Parathyroid adenoma (tissue), 2 donors: ENCODE data around the gene CRMP1.

Experiments used
- H2AFZ ChIP-seq: fragments of 300-600 bp; sonication (generic); one replicate; pipeline ENCODE4 v1.7.0; 2017; ENCODE audit warnings: antibody characterized with exemption, mild to moderate bottlenecking
- H3K27ac ChIP-seq: fragments of 300-600 bp; sonication (generic); one replicate; pipeline ENCODE4 v1.7.0; 2017
- H3K27me3 ChIP-seq: fragments of 300-600 bp; sonication (generic); one replicate; pipeline ENCODE4 v1.7.0; 2017; ENCODE audit warnings: low read length; ENCODE audit not compliant: control insufficient read depth, insufficient read depth
- H3K36me3 ChIP-seq: fragments of 300-600 bp; sonication (generic); one replicate; pipeline ENCODE4 v1.7.0; 2017; ENCODE audit warnings: low read length; ENCODE audit not compliant: control insufficient read depth, insufficient read depth
- H3K4me1 ChIP-seq: fragments of 300-600 bp; sonication (generic); one replicate; pipeline ENCODE4 v1.7.0; 2017; ENCODE audit warnings: control low read depth
- H3K4me2 ChIP-seq: fragments of 300-600 bp; sonication (generic); one replicate; pipeline ENCODE4 v1.7.0; 2017; ENCODE audit warnings: low read length
- H3K4me3 ChIP-seq: fragments of 300-600 bp; sonication (generic); one replicate; pipeline ENCODE4 v1.7.0; 2017; ENCODE audit warnings: low read depth, low read length
- H3K79me2 ChIP-seq: fragments of 300-600 bp; sonication (generic); one replicate; pipeline ENCODE4 v1.7.0; 2017; ENCODE audit warnings: control low read depth
- H3K9ac ChIP-seq: fragments of 300-600 bp; sonication (generic); one replicate; pipeline ENCODE4 v1.7.0; 2017; ENCODE audit warnings: mild to moderate bottlenecking
- H3K9me3 ChIP-seq: fragments of 300-600 bp; sonication (generic); one replicate; pipeline ENCODE4 v1.7.0; 2017; ENCODE audit warnings: low read length; ENCODE audit not compliant: control insufficient read depth
- CTCF ChIP-seq: fragments of 300-600 bp; sonication (generic); IDR thresholded peaks from one replicate; pipeline ENCODE4 v1.7.0; 2017; ENCODE audit warnings: antibody characterized with exemption, mild to moderate bottlenecking
- donor health status: primary hyperparathyroidism.

Gene CRMP1

GRCh38 chr4:5877392-5877791, 15.5 kb downstream of the CRMP1 start:
- Histone ChIP-seq H3K4me1 (no peaks in the 10 kb centered on the region), H3K27ac (no peak overlapping the region), H3K4me3 (no peak overlapping the region), H3K4me2 (no peak overlapping the region), H3K9me3 (no peaks in the 10 kb centered on the region), H3K36me3 (no peaks in the 10 kb centered on the region), H2AFZ (no peak overlapping the region), H3K79me2 (no peaks in the 10 kb centered on the region), H3K27me3 (no peaks in the 10 kb centered on the region), H3K9ac (no peak overlapping the region)
- TF ChIP-seq CTCF: no peak

GRCh38 chr4:5874811-5875449, 18.0 kb downstream of the CRMP1 start:
- no peak overlapping the region for H3K27ac ChIP-seq
- H2AFZ ChIP-seq: no peak overlapping the region
- no peaks in the 10 kb centered on the region for H3K79me2 ChIP-seq
- H3K36me3 ChIP-seq: no peaks in the 10 kb centered on the region
- H3K4me1 ChIP-seq: no peaks in the 10 kb centered on the region
- no peaks in the 10 kb centered on the region for H3K27me3 ChIP-seq
- no peak for TF ChIP-seq CTCF
- no peaks in the 10 kb centered on the region for H3K9me3 ChIP-seq
- H3K4me2 ChIP-seq: no peak overlapping the region
- no peak overlapping the region for H3K9ac ChIP-seq
- H3K4me3 ChIP-seq: no peak overlapping the region

- no peaks in the 10 kb centered on the region for H3K27me3 ChIP-seq
- H3K4me1 ChIP-seq: no peaks in the 10 kb centered on the region
- TF ChIP-seq CTCF: no peak
- H3K36me3 ChIP-seq: no peaks in the 10 kb centered on the region
- H2AFZ ChIP-seq: no peak overlapping the region
- H3K27ac ChIP-seq: no peak overlapping the region
- H3K9ac ChIP-seq: no peak overlapping the region
- H3K4me3 ChIP-seq: no peak overlapping the region
- H3K79me2 ChIP-seq: no peaks in the 10 kb centered on the region
- no peaks in the 10 kb centered on the region for H3K9me3 ChIP-seq
- no peak overlapping the region for H3K4me2 ChIP-seq
Observed at GRCh38 chr4:5870701-5871100, 22.2 kb downstream of the CRMP1 start.

- H3K4me2 ChIP-seq: no peak overlapping the region
- H3K4me1 ChIP-seq: no peaks in the 10 kb centered on the region
- no peaks in the 10 kb centered on the region for H3K9me3 ChIP-seq
- H3K4me3 ChIP-seq: no peak overlapping the region
- H3K79me2 ChIP-seq: no peaks in the 10 kb centered on the region
- no peak overlapping the region for H2AFZ ChIP-seq
- no peak for TF ChIP-seq CTCF
- no peaks in the 10 kb centered on the region for H3K27me3 ChIP-seq
- H3K27ac ChIP-seq: no peak overlapping the region
- no peaks in the 10 kb centered on the region for H3K36me3 ChIP-seq
- no peak overlapping the region for H3K9ac ChIP-seq
Observed at GRCh38 chr4:5869966-5870619, 22.8 kb downstream of the CRMP1 start.

GRCh38 chr4:5867866-5868265, 25.0 kb downstream of the CRMP1 start:
- Histone ChIP-seq H3K9ac (no peak overlapping the region), H3K27me3 (no peaks in the 10 kb centered on the region), H3K4me2 (no peak overlapping the region), H3K4me3 (no peak overlapping the region), H3K9me3 (no peaks in the 10 kb centered on the region), H3K79me2 (no peaks in the 10 kb centered on the region), H3K27ac (no peak overlapping the region), H3K4me1 (no peaks in the 10 kb centered on the region), H2AFZ (no peak overlapping the region), H3K36me3 (no peaks in the 10 kb centered on the region)
- TF ChIP-seq CTCF: no peak
